Ectodermal cell (in vitro differentiated cells): Measurements from ENCODE around the gene DDAH2.
A peak's percentile ranks its signal among the peaks of the same experiment; 100 is the strongest.

ENCODE experiments used
- H3K27ac ChIP-seq: 2 replicates; pipeline ENCODE4 v1.7.0; 2013; ENCODE audit warnings: mild to moderate bottlenecking, low read depth, low read length; ENCODE audit not compliant: insufficient read depth, poor library complexity, severe bottlenecking
- H3K27me3 ChIP-seq: 2 replicates; pipeline ENCODE4 v1.7.0; 2013; ENCODE audit warnings: mild to moderate bottlenecking, low read length; ENCODE audit not compliant: insufficient read depth, control insufficient read depth, poor library complexity, severe bottlenecking
- H3K36me3 ChIP-seq: one replicate; pipeline ENCODE4 v1.7.0; 2013; ENCODE audit warnings: low read length; ENCODE audit not compliant: control insufficient read depth, insufficient read depth
- H3K4me1 ChIP-seq: one replicate; pipeline ENCODE4 v1.7.0; 2013; ENCODE audit warnings: low read length; ENCODE audit not compliant: control insufficient read depth, insufficient read depth
- H3K4me3 ChIP-seq: 2 replicates; pipeline ENCODE4 v1.7.0; 2013; ENCODE audit warnings: low read depth, low read length, control low read depth; ENCODE audit not compliant: insufficient read depth
- H3K9me3 ChIP-seq: 2 replicates; pipeline ENCODE4 v1.7.0; 2013; ENCODE audit warnings: mild to moderate bottlenecking, low read length, moderate library complexity; ENCODE audit not compliant: control insufficient read depth
- WGBS, 2 experiments: methylation state at CpG; one replicate each; pipeline ENCODE4 v1.1.7; 2013; ENCODE audit warnings: missing lambda C conversion rate in 2 of 2; 5-methylcytosine and 5-hydroxymethylcytosine counted together

Gene DDAH2

DNA sequence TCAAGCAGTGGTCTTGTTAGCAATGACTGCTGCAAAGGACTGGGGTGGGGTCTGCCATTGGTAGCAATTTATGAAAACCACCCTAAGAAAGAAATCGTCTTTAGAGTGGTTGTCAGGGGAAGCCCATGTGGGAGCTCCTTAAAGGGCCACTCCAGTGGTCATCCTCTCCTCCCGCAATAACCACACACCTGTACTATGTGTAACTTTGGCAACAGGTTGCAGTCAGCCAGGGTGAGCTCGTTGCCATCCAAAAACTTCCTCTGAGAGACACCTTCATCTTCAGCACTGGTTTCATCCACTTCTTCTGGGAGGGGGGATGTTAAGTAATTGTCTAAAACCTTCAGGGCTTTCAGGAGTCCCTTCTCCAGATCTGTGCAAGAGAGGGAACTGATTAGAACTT lies 2.9 kb upstream of the DDAH2 start:
- 84 to 88% methylated on average over 3 of the region's 3 CpGs for WGBS, 2 experiments
- no peak overlapping the region for H3K4me3 ChIP-seq
- no peaks in the 10 kb centered on the region for H3K9me3 ChIP-seq
- no peak overlapping the region for H3K27ac ChIP-seq
- H3K4me1 ChIP-seq, result peaks cover 14% of the 10 kb centered on the region
- peaks cover 35% of the 10 kb centered on the region for H3K36me3 ChIP-seq
- no peaks in the 10 kb centered on the region for H3K27me3 ChIP-seq

DNA sequence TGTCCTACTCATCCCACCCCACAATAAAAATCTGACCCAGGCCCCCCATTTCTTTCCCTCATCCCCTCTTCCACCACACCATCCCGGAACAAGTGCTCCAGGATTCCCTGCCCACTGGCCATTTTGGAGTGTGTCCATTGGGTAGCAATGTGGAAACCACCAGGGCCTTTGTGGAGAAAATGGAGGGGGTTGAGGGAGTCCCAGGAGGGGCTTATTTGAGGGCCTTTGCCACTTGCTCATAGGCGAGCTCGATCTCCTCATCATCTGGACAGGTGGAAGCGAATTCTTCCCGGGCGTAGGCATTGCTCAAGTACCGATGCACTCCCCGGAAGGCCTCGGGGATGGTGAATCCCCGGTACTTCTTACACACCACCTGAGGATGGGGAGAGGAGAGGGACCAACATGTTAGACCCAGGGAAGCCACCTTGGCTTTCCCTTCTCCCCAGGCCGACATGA lies 1.6 kb upstream of the DDAH2 start:
- no peaks in the 10 kb centered on the region for H3K9me3 ChIP-seq
- H3K4me1 ChIP-seq, result peaks cover 8% of the 10 kb centered on the region
- peaks cover 48% of the 10 kb centered on the region for H3K36me3 ChIP-seq
- 90% methylated on average over 11 of the region's 11 CpGs for WGBS, 2 experiments
- H3K27ac ChIP-seq, result no peak overlapping the region
- H3K27me3 ChIP-seq, result no peaks in the 10 kb centered on the region
- no peak overlapping the region for H3K4me3 ChIP-seq

DNA sequence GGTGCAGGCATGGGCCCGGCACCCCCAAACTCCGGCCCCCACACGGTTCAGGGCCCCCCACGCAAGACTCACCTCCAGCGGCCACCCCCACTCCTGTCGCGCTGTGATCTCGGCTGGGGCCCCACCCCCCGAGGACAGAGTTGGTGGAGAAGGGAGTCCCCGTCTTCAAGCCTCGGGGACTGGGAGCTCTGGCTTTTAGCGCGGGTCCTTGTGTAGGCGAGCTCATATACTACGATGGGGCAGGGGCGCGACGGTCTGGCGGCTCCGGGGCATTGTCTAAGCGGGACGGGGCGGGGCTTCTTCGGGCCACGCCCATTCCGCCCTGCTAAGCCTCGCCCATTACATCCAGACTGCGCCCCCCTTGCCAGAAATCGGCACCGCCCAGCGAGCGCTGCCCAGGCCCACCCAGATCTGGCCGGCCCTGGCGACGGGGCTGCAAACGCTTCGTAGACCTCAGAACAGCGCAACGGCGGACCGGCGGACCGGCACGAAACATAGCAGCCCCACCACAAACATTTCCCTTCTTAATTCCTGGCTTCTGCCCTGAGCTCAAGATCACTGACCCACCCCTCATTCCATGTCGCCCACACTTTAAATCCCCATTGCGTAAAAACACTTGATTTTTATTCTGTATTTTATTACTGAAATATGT lies 1.0 kb upstream of the DDAH2 start:
- Histone ChIP-seq H3K36me3 (peaks cover 49% of the 10 kb centered on the region), H3K4me1 (peaks cover 8% of the 10 kb centered on the region), H3K9me3 (no peaks in the 10 kb centered on the region), H3K27me3 (no peaks in the 10 kb centered on the region), H3K4me3 (peak overlapping the region; percentile 93), H3K27ac (peak overlapping the region; percentile 86)
- WGBS, 2 experiments, result 3 to 4% methylated on average over 46 of the region's 46 CpGs

DNA sequence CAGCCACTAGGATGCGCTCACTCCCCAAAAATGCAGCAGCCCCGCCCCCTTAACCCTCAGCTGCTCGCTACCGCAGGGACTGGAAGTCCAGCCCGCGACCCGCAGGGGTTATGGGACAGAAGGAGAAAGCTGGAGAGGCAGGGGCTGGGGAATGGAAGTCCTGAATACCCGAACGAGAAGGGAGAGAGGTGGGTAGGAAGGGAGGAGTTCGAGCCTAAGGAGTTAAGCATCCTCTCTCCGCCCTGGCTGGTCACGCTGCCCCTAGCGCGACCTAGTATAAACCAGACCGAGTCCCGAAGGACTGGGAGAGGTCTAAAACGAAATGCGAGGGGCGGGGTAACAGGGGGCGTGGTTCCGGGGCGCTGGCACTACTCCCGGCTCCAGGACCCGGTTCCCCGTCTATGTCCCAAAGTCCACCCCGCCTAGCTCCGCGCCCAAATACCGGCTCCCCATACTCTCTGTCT lies 448 bp upstream of the DDAH2 start:
- Histone ChIP-seq H3K27ac (peak overlapping the region; percentile 86), H3K4me3 (peak overlapping the region; percentile 93), H3K27me3 (no peaks in the 10 kb centered on the region), H3K36me3 (peaks cover 49% of the 10 kb centered on the region), H3K4me1 (peaks cover 6% of the 10 kb centered on the region), H3K9me3 (no peaks in the 10 kb centered on the region)
- 0% methylated on average over 29 of the region's 29 CpGs for WGBS, 2 experiments

DNA sequence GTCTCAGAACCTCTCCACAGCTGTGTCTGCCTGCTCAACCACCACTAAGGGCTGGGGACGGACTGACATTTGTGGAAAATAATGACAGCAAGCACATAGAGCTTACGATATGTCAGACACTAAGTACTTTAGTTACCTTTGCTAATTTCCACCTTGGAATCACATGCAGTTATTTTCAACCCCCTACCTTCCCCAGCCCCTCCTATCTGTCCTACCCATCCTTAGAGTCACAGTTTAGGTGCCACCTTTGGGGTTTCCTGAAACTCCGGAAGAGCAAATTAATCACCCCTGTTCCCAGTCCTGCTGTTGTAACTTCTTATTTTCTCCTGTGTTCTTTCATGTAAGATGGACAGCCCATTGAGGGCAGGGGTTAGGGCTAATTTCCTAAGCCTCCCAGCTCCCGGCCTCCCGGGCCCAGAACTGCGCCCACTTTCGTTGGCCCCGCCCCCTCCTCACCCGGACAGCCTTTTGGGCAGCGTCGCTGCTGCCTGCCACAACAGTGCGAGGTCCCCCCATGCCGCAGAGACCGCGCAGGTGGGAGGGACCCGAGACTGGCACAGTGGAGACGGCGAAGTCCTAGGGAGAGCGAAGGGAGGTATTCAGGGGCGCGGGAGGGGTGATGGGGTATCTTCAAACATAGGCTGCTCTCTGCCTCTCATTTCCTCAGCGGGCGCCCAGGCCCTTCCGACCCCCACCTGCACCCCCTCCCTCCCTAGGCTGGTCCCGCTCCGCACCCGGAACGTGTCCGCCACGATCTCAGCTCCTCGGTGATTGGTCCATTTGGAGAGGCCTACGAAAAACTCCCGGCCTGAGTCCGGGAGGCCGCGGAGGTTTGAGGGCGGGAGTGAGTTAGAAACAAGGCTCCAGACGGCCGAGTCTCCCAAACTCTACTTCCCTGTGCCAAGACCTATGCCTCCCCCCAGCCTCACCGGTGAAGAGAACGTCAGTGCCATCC lies 1.1 kb downstream of the DDAH2 start:
- H3K27me3 ChIP-seq, result no peaks in the 10 kb centered on the region
- no peaks in the 10 kb centered on the region for H3K9me3 ChIP-seq
- H3K4me1 ChIP-seq, result no peaks in the 10 kb centered on the region
- peak overlapping the region; percentile 93 for H3K4me3 ChIP-seq
- no peak overlapping the region for H3K27ac ChIP-seq
- WGBS, 2 experiments, result 95% methylated on average over 41 of the region's 41 CpGs
- peaks cover 40% of the 10 kb centered on the region for H3K36me3 ChIP-seq

DNA sequence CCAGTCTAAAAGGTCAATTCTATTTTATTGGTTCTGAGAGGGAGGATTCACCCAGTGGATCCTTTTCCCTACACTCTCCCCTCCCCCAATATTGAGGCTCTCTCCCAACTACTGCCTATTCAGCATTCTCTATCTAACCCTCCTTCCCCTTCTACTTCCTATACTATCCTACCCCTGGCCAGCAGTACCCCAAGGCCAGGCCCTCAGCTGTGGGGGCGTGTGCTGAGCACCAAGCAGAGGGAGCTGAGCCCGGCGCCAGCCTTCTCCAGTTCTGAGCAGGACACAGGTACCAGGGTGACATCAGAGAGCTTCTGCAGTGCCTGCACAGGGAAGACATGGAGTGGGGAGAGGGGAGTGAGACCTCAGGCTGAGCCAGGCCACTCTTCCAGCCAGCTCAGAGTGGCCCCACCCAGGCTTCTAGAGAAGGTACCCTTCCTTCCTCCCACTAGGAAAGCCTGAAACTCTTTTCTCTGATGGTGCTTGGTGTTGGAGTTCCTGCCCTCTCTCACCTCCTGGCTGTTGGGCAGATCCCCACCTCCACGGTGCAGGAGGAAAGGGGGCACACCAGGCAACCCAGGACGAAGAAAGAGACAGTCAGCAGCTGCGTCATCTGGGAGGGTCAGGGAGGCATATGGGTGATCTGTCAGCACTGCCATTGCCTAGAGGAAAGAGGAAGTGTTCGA lies 1.9 kb downstream of the DDAH2 start:
- WGBS, 2 experiments, result 91 to 95% methylated on average over 7 of the region's 7 CpGs
- H3K9me3 ChIP-seq, result no peaks in the 10 kb centered on the region
- H3K36me3 ChIP-seq, result peaks cover 33% of the 10 kb centered on the region
- no peaks in the 10 kb centered on the region for H3K4me1 ChIP-seq
- no peak overlapping the region for H3K4me3 ChIP-seq
- H3K27ac ChIP-seq, result no peak overlapping the region
- no peaks in the 10 kb centered on the region for H3K27me3 ChIP-seq

DNA sequence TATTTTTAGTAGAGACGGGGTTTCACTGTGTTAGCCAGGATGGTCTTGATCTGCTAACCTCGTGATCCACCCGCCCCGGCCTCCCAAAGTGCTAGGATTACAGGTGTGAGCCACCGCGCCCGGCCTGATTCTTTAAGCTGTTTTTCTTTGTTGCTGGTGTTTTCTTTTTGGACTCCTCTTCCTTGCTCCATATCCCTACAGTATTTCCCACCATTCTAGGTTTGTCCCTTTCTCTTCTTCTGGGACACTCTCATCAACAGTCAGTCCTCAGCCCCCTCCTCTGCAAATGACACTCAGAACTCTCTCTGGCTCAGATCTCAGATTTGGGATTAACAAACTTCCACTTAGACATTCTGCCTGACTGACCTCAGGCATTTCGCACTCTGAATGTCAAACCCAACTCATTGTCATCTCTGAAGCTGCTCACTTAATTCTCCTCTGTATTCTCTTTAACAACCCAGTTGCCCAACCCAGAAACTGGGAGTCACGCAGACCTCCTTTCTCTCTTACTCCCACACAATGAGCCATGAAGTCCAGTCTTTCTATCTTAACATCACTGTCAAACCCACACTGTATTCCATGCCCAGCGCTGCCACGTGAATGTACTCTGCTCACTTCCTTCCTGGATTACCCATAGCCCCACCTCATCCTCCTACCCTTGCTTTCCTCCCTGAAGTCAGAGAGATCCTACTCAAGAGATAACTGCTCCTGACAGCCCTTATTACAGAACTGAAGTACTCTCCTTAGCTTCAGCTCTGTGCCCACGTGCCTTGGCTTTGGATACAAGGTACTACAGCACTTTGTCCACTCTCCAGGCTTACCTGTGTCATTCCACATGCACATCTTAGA lies 3.4 kb downstream of the DDAH2 start:
- Histone ChIP-seq H3K27me3 (peaks cover 3% of the 10 kb centered on the region), H3K9me3 (no peaks in the 10 kb centered on the region), H3K4me1 (no peaks in the 10 kb centered on the region), H3K4me3 (no peak overlapping the region), H3K36me3 (peaks cover 25% of the 10 kb centered on the region), H3K27ac (no peak overlapping the region)
- WGBS, 2 experiments, result 92 to 95% methylated on average over 12 of the region's 12 CpGs

DNA sequence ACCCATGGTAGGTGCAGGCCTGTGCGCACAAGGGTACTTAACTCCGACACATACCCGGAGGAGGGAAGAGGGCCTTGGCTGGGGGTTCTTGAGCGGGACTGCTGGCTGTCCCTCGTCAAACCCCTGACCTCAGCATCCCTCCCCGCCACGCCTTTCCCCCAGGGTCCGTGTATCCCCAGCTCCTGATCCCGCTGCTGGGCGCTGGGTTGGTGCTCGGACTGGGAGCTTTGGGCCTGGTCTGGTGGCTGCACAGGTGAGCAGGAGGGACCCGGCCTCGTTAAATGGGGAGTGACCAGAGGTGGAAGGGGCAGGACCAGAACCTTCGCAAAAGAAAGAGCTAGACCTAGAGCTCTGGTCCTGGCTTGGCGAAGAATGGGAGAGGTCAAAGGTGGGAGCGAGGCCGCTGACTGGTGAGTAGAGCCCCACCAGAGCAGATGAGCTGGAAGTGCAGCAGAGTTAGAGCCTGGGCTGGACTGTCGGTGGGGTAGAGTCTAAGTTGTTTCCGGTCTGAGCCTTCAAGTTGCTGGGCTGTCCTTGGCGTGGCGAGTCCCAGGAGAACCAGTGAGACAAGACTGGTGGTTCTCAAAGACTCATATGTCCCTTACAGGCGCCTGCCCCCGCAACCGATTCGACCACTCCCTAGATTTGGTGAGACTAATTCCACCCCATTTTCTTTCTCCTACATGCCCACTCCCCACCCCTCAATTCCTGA lies 5.0 kb downstream of the DDAH2 start:
- Histone ChIP-seq H3K4me3 (no peak overlapping the region), H3K36me3 (peaks cover 25% of the 10 kb centered on the region), H3K27me3 (peaks cover 3% of the 10 kb centered on the region), H3K9me3 (no peaks in the 10 kb centered on the region), H3K27ac (no peak overlapping the region), H3K4me1 (no peaks in the 10 kb centered on the region)
- WGBS, 2 experiments, result 93 to 95% methylated on average over 25 of the region's 25 CpGs
